VCaP (cell line): ENCODE measurements around the gene ENOX2.

Source experiments
- H3K27ac ChIP-seq: fragments of 450-650 bp; 2 replicates; pipeline ENCODE4 v1.5.1; 2017
- TF ChIP-seq, protein P1 (sequence below): fragments of 450-650 bp; conservative IDR thresholded peaks from 2 replicates; pipeline ENCODE4 v1.5.1; 2017; ENCODE audit warnings: mild to moderate bottlenecking, moderate library complexity

ENOX2 gene

DNA sequence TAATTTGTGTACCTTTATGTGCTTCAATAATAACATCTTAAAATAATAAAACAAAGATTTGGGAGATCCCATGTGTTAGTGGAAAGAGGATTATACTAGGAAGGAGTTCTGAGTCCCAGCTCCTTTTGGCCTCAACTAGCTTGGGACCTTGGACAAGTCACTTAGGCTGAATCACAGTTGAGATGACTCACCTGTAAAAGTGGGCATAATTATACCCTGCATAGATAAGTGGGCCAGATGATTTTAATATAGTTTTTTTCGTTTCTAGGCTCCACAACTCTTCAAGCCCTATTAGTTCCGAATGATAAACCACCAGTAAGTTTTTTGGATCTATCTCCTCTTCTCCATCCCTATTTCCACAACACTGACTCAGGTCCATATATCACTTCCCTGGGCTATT lies 131.8 kb downstream of the ENOX2 start:
- TF ChIP-seq, protein P1, sequence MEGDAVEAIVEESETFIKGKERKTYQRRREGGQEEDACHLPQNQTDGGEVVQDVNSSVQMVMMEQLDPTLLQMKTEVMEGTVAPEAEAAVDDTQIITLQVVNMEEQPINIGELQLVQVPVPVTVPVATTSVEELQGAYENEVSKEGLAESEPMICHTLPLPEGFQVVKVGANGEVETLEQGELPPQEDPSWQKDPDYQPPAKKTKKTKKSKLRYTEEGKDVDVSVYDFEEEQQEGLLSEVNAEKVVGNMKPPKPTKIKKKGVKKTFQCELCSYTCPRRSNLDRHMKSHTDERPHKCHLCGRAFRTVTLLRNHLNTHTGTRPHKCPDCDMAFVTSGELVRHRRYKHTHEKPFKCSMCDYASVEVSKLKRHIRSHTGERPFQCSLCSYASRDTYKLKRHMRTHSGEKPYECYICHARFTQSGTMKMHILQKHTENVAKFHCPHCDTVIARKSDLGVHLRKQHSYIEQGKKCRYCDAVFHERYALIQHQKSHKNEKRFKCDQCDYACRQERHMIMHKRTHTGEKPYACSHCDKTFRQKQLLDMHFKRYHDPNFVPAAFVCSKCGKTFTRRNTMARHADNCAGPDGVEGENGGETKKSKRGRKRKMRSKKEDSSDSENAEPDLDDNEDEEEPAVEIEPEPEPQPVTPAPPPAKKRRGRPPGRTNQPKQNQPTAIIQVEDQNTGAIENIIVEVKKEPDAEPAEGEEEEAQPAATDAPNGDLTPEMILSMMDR, result no peak
- peak overlapping the region; percentile 57; the same call in 1 of the 2 replicates for H3K27ac ChIP-seq

DNA sequence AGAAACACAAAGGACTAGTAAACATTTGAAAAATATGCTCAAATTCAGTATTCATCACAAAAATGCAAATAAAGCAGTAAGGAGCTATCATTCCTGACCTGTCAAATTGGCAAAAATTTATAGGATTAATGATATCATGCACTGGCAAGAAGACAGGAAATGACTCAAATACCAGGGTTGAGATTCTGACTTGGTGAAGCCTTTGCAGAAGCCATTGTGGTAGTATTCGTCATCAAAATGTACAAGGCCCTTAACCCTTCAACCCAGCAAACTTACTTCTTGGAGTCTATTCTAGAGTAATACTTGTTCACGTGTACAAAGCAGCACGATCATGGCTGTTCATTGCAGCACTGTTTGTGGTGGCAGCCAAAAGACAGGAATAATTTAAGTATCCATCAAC lies 132.4 kb downstream of the ENOX2 start:
- H3K27ac ChIP-seq, result no peak overlapping the region
- TF ChIP-seq, protein P1, result no peak

DNA sequence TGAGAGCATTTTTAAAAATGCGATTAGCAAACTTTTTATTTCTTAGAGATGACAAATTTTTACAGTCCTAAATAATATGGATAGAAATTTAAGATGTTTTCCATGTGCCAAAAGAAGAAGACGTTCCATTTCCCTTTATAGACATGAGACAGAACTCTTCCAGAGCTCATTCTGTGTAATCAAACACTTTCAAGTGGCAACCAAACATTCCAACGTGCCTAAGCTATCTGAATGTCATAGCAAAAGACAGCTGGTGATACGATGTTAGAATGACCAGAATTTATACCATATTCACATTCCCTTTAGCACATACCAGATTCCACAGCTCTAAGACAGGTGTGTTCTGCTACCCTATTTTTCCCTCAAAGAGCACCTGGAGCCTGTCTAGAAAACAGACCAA lies 133.2 kb downstream of the ENOX2 start:
- H3K27ac ChIP-seq, result no peak overlapping the region
- TF ChIP-seq, protein P1, result no peak

DNA sequence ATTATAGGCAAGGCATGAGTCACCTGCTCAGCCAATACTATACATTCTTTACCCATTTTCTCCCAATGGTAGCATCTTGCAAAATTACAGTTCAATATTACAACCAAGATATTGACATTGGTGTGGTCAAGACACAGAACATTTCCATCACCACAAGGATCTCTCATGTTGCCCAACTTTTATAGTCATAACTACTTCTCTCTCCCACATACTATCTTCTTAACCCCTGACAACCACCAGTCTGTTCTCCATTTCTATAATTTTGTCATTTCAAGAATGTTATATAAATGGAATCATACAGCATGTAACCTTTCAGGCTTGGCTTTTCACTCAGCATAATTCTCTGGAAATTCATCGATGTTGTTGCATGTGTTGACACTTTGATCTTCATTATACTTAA lies 144.9 kb downstream of the ENOX2 start:
- TF ChIP-seq, protein P1, result no peak
- H3K27ac ChIP-seq, result no peak overlapping the region

DNA sequence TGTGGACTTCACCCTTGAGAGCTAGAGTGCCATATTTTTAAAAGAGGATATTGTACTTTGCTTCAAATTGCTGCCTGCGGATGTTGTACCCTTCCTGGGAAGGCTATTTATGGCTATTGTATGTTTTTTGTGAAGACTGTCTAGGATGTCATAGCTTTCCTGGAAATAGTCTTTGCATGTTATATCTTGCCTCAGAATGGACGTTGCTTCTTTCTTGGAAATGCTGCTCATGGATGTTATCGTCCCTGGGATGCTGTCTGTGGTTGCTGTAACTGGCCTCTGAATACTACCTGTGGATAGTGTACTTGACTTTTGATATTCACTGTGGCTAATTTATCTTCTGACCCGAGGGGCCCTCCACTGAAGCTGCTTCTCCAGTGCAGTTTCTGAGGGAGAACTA lies 146.8 kb downstream of the ENOX2 start:
- no peak overlapping the region for H3K27ac ChIP-seq
- TF ChIP-seq, protein P1, result no peak

DNA sequence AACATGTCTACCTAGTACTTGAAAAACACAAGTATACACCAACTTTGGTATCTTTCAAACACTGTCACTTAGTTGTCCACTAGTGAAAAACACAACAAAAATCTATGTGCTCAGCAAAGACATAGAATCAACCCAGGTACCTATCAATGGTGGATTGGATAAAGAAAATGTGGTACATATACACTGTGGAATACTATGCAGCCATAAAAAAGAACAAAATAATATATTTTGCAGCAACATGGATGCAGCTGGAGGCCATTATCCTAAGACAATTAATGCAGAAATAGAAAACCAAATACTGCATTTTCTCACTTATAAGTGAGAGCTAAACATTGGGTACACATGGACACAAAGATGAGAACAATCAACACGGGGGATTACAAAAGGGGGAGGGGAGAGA lies 148.7 kb downstream of the ENOX2 start:
- TF ChIP-seq, protein P1, result no peak

DNA sequence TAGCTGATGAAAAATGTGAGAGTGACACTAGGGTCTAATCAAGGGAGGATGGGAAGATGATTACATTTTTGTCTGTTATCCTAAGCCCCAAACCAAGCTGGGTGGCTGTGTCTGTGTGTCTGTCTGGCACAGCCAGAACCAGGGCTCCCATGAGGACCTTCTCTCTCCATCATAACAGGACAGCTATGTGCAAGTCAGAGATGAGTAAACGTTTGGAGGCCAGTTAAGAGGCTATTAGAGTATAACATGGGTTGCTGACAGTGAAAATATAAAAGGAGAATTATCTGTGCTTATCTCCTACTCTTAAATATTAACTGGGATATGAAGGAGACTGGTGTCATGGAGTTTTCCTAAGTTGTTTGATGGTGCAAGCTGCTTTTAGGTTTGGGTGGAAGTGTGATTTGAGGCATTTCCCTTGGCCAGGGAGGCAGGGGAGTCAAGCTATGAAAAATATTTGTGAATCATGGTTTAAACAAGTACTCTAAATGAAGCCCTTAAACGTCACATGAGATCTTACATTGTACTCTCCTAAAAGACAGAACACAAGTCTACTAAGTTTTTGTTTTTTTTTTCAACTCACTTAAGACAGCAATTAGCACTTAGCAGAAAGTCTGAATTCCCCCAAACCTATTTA lies 156.2 kb downstream of the ENOX2 start:
- TF ChIP-seq, protein P1, result no peak
- H3K27ac ChIP-seq, result no peak overlapping the region

More for the DNA sequence above, 148.7 kb downstream of the ENOX2 start:
- H3K27ac ChIP-seq, result no peak overlapping the region
